Liver (tissue), 3 donors: Measurements from ENCODE around the gene PLXNB1.

Experiments
- CTCF ChIP-seq: fragments of 150-350 bp; IDR thresholded peaks from 2 replicates; pipeline ENCODE4 v1.5.1; 2017; ENCODE audit warnings: improper control_type of control experiment, low read depth, low read length; ENCODE audit not compliant: missing input control
- EGR1 ChIP-seq, 2 donors: IDR thresholded peaks; 2 replicates each; pipeline ENCODE4 v1.6.1; 2016 to 2018; ENCODE audit warnings: antibody characterized with exemption in 2 of 2, low read depth in 2 of 2
- GABPA ChIP-seq, 2 donors: IDR thresholded peaks in 1 of 2; conservative IDR thresholded peaks in 1 of 2; 2 replicates each; pipeline ENCODE4 v1.6.1; 2016; ENCODE audit warnings: antibody characterized with exemption in 2 of 2, mild to moderate bottlenecking in 1 of 2, moderate library complexity in 1 of 2
- JUND ChIP-seq, 2 donors: IDR thresholded peaks; 2 replicates each; pipeline ENCODE4 v1.6.1; 2016; ENCODE audit warnings: antibody characterized with exemption in 2 of 2
- MAX ChIP-seq: IDR thresholded peaks from 2 replicates; pipeline ENCODE4 v1.6.1; 2016; ENCODE audit warnings: antibody characterized with exemption
- NR2F2 ChIP-seq: IDR thresholded peaks from 2 replicates; pipeline ENCODE4 v1.6.1; 2016; ENCODE audit warnings: antibody characterized with exemption
- RXRA ChIP-seq, 2 donors: IDR thresholded peaks; 2 replicates each; pipeline ENCODE4 v1.6.1; 2017 to 2018; ENCODE audit warnings: antibody characterized with exemption in 2 of 2, mild to moderate bottlenecking in 1 of 2
- donor health status: healthy.
- donor health status: healthy.

- TF ChIP-seq CTCF, result no peak
- TF ChIP-seq GABPA (IDR thresholded peaks at IDR 0.05 in 1 of 2, conservative IDR thresholded peaks at IDR 0.05 in 1 of 2), result no peak
- TF ChIP-seq RXRA (IDR thresholded peaks at IDR 0.05), result no peak
- TF ChIP-seq MAX, result no peak
- no peak for TF ChIP-seq NR2F2
- no peak for TF ChIP-seq EGR1 (IDR thresholded peaks at IDR 0.05; ENCODE audit: low read depth in 2 of 2)
- TF ChIP-seq JUND (IDR thresholded peaks at IDR 0.05), result no peak
These were observed 56.9 kb downstream of the PLXNB1 start for GRCh38 chr3:48372862-48373435.
